SK-N-SH treated with all-trans-retinoic acid at 6 μM for 48 hours (cell line): ENCODE data around the gene CAMK2N2.

ENCODE experiments used
- ARNTL ChIP-seq: fragments of 450-650 bp; formaldehyde crosslinking; IDR thresholded peaks from 2 replicates; pipeline ENCODE4 v1.5.0; 2020; ENCODE audit warnings: low read depth, mild to moderate bottlenecking, moderate library complexity, borderline replicate concordance
- BACH2 ChIP-seq: fragments of 250-450 bp; sonication (Bioruptor Pico); IDR thresholded peaks from 2 replicates; pipeline ENCODE4 v1.9.0; 2021; ENCODE audit warnings: mild to moderate bottlenecking, borderline replicate concordance
- GLIS3 ChIP-seq: fragments of 250-450 bp; sonication (Bioruptor Pico); IDR thresholded peaks from 2 replicates; pipeline ENCODE4 v1.5.0; 2020; ENCODE audit warnings: mild to moderate bottlenecking, moderate library complexity
- OSR1 ChIP-seq: fragments of 250-450 bp; sonication (Bioruptor Pico); IDR thresholded peaks from 2 replicates; pipeline ENCODE4 v1.8.0; 2022; ENCODE audit warnings: moderate library complexity, mild to moderate bottlenecking, inconsistent platforms
- PPARA ChIP-seq: fragments of 250-450 bp; sonication (Bioruptor Pico); IDR thresholded peaks from 2 replicates; pipeline ENCODE4 v1.5.0; 2020; ENCODE audit warnings: mild to moderate bottlenecking, borderline replicate concordance
- RARB ChIP-seq: fragments of 250-450 bp; sonication (Bioruptor Pico); IDR thresholded peaks from 2 replicates; pipeline ENCODE4 v1.8.0; 2021; ENCODE audit warnings: mild to moderate bottlenecking, moderate library complexity
- SNAI2 ChIP-seq: fragments of 250-450 bp; sonication (Bioruptor Pico); IDR thresholded peaks from 2 replicates; pipeline ENCODE4 v1.5.0; 2020; ENCODE audit warnings: mild to moderate bottlenecking, moderate library complexity
- TCF4 ChIP-seq: fragments of 250-450 bp; sonication (Bioruptor Pico); IDR thresholded peaks from 2 replicates; pipeline ENCODE4 v1.8.0; 2021; ENCODE audit warnings: mild to moderate bottlenecking, moderate library complexity, borderline replicate concordance
- ZFP3 ChIP-seq: fragments of 250-450 bp; sonication (Bioruptor Pico); IDR thresholded peaks from 2 replicates; pipeline ENCODE4 v1.5.0; 2020; ENCODE audit warnings: mild to moderate bottlenecking, moderate library complexity
- ZNF70 ChIP-seq: fragments of 450-650 bp; formaldehyde crosslinking; IDR thresholded peaks from 2 replicates; pipeline ENCODE4 v1.5.0; 2020; ENCODE audit warnings: mild to moderate bottlenecking, moderate library complexity
- ZNF8 ChIP-seq: fragments of 450-650 bp; formaldehyde crosslinking; IDR thresholded peaks from 2 replicates; pipeline ENCODE4 v1.5.0; 2020; ENCODE audit warnings: mild to moderate bottlenecking, moderate library complexity
- TF ChIP-seq, protein P1 (sequence below): fragments of 250-450 bp; sonication (Bioruptor Pico); IDR thresholded peaks from 2 replicates; pipeline ENCODE4 v1.8.0; 2020; ENCODE audit warnings: mild to moderate bottlenecking, moderate library complexity, borderline replicate concordance
- TF ChIP-seq, protein P2 (sequence below): fragments of 250-450 bp; sonication (Bioruptor Pico); IDR thresholded peaks from 2 replicates; pipeline ENCODE4 v1.5.1; 2021; ENCODE audit warnings: mild to moderate bottlenecking, moderate library complexity
- TF ChIP-seq, protein P3 (sequence below): fragments of 250-450 bp; sonication (Bioruptor Pico); IDR thresholded peaks from 2 replicates; pipeline ENCODE4 v1.5.0; 2020; ENCODE audit warnings: mild to moderate bottlenecking, moderate library complexity

DNA sequence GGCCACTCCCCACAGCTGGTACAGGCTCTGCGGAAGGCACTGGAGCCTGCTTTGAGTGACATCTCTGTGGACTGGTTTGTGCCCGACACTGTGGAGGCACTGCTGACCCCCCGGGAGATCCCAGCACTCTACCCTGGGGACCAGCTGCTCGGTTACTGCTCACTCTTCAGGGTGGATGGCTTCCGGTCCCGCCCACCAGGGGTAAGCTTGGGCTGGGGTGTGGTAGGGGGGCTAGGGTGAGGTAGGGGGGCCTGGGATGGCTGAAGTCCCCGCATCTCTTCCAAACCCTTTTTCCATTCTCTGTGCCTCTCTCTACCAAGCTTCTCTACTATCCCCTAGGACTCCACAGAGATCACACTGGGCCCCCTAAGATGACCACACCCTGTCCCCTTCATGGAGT lies 24.1 kb downstream of the CAMK2N2 start:
- no peak for TF ChIP-seq ARNTL (CRISPR knock-in tag)
- no peak for TF ChIP-seq ZNF8 (CRISPR knock-in tag)
- TF ChIP-seq PPARA (CRISPR knock-in tag), result no peak
- no peak for TF ChIP-seq ZFP3
- TF ChIP-seq, protein P1, sequence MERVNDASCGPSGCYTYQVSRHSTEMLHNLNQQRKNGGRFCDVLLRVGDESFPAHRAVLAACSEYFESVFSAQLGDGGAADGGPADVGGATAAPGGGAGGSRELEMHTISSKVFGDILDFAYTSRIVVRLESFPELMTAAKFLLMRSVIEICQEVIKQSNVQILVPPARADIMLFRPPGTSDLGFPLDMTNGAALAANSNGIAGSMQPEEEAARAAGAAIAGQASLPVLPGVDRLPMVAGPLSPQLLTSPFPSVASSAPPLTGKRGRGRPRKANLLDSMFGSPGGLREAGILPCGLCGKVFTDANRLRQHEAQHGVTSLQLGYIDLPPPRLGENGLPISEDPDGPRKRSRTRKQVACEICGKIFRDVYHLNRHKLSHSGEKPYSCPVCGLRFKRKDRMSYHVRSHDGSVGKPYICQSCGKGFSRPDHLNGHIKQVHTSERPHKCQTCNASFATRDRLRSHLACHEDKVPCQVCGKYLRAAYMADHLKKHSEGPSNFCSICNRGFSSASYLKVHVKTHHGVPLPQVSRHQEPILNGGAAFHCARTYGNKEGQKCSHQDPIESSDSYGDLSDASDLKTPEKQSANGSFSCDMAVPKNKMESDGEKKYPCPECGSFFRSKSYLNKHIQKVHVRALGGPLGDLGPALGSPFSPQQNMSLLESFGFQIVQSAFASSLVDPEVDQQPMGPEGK (CRISPR knock-in tag), result no peak
- TF ChIP-seq, protein P2, sequence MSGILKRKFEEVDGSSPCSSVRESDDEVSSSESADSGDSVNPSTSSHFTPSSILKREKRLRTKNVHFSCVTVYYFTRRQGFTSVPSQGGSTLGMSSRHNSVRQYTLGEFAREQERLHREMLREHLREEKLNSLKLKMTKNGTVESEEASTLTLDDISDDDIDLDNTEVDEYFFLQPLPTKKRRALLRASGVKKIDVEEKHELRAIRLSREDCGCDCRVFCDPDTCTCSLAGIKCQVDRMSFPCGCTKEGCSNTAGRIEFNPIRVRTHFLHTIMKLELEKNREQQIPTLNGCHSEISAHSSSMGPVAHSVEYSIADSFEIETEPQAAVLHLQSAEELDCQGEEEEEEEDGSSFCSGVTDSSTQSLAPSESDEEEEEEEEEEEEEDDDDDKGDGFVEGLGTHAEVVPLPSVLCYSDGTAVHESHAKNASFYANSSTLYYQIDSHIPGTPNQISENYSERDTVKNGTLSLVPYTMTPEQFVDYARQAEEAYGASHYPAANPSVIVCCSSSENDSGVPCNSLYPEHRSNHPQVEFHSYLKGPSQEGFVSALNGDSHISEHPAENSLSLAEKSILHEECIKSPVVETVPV (CRISPR knock-in tag), result no peak
- TF ChIP-seq SNAI2 (CRISPR knock-in tag), result no peak
- no peak for TF ChIP-seq GLIS3 (CRISPR knock-in tag)
- no peak for TF ChIP-seq TCF4
- TF ChIP-seq ZNF70, result no peak
- TF ChIP-seq OSR1 (CRISPR knock-in tag), result no peak
- TF ChIP-seq, protein P3, sequence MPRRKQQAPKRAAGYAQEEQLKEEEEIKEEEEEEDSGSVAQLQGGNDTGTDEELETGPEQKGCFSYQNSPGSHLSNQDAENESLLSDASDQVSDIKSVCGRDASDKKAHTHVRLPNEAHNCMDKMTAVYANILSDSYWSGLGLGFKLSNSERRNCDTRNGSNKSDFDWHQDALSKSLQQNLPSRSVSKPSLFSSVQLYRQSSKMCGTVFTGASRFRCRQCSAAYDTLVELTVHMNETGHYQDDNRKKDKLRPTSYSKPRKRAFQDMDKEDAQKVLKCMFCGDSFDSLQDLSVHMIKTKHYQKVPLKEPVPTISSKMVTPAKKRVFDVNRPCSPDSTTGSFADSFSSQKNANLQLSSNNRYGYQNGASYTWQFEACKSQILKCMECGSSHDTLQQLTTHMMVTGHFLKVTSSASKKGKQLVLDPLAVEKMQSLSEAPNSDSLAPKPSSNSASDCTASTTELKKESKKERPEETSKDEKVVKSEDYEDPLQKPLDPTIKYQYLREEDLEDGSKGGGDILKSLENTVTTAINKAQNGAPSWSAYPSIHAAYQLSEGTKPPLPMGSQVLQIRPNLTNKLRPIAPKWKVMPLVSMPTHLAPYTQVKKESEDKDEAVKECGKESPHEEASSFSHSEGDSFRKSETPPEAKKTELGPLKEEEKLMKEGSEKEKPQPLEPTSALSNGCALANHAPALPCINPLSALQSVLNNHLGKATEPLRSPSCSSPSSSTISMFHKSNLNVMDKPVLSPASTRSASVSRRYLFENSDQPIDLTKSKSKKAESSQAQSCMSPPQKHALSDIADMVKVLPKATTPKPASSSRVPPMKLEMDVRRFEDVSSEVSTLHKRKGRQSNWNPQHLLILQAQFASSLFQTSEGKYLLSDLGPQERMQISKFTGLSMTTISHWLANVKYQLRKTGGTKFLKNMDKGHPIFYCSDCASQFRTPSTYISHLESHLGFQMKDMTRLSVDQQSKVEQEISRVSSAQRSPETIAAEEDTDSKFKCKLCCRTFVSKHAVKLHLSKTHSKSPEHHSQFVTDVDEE (CRISPR knock-in tag), result no peak
- no peak for TF ChIP-seq BACH2 (CRISPR knock-in tag)
- no peak for TF ChIP-seq RARB (CRISPR knock-in tag)
